T-helper 2 cell treated with Interferon-gamma antibody and Interleukin-4, amounts not matched to agents 100 ng/mL and 5 ng/mL, for 36 hours (primary cell): Measurements from ENCODE around the gene SYK. TPM values are rescaled to one million over a fixed set of nuclear protein-coding genes. Genes with fewer than 3 reads are reported as not detected.

Experiments used
- intact Hi-C: fragments of 100-400 bp; cut with micrococcal nuclease; formaldehyde crosslinking; loops from one replicate; pipeline ENCODE4 v1.15.1; 2023
- total RNA-seq: library from RNA; stranded (reverse); gene quantifications from 2 replicates; pipeline ENCODE4 v1.2.3, GENCODE V29; 2022

SYK gene
- total RNA-seq, 1 donor from 2014 or later = 0.45 TPM

DNA sequence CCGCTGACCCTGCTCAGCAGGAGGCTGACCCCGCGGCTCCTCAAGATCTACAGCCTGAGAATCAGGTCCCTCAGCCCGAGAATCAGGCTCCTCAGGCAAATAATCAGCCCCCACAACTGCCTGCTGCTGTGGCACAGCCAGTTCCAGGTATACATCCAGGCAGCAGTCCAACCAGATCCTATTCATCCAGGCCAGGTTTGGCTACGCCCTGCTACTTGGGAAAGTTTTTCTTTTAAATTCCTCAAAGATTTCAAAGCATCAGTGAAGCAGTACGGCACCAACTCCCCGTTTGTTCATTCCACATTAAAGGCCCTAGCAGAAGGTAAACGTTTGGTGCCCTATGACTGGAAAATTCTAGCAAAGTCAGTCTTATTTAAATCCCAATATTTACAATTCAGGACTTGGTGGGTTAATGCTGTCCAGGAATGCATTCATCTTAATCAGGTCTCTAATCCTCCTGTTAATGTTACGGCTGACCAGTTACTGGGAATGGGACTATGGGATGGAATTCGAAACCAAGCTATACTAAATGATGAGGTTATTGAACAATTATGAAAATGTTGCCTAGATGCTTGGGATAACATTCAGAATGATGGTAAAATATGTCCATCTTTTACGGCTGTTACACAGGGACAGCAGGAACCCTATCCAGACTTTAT is 102.3 kb downstream of the SYK start:
- intact Hi-C loops = no loop called here

DNA sequence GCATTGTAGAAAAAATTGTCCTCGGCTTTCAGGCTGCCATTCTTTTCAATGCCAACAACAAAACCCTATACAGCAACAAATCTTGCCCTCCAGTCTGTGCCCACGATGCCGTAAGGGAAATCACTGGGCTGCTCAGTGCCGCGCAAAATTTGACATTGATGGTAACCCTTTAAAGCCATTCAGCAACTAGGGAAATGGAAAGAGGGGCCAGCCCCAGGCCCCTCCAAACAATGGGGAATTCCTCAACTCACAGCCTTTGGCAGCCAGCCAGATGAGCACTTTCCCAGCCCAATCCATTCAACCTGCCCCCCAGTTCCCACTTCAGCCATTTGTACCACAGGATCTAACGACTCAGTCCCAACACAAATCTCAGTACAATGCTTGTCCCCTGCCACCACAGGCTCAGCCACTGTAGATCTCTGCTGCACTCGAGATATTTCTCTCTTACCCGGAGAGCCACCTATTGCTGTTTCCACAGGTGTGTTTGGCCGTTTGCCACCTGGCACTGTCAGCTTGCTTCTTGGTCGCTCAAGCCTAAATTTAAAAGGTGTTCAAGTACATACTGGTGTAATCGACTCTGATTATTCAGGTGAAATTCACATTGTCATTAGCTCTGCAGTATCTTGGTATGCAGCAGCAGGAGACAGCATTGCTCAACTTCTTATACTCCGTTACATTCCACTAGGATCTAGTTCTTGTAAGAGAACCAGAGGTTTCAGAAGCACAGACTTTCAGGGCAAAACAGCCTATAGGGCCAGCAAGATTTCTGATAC is 103.3 kb downstream of the SYK start:
- intact Hi-C loops = no loop called here

DNA sequence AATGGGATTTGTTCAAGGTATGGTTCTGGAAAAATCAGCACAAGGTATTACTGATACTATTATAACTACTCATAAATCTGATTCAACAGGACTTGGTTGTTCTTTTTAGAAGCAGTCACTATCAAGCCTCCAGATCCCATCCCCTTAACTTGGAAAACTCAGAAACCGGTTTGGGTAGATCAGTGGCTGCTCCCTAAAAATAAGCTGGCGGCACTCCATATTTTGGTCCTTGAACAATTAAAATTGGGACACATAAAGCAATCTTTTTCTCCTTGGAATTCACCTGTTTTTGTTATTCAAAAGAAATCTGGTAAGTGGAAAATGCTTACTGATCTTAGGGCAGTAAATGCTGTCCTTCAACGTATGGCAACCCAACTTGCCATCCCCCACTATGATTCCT is 104.2 kb downstream of the SYK start:
- intact Hi-C loops = no loop called here

- intact Hi-C loops = no loop called here
Measured at GRCh38 chr9:90906316-90907055, 104.9 kb downstream of the SYK start.

GRCh38 chr9:90907056-90907445 is 105.4 kb downstream of the SYK start:
- intact Hi-C loops = no loop called here

GRCh38 chr9:90907790-90908189 is 106.2 kb downstream of the SYK start:
- intact Hi-C loops = no loop called here

- intact Hi-C loops = no loop called here
Measured at GRCh38 chr9:90909225-90909624, 107.6 kb downstream of the SYK start.

DNA sequence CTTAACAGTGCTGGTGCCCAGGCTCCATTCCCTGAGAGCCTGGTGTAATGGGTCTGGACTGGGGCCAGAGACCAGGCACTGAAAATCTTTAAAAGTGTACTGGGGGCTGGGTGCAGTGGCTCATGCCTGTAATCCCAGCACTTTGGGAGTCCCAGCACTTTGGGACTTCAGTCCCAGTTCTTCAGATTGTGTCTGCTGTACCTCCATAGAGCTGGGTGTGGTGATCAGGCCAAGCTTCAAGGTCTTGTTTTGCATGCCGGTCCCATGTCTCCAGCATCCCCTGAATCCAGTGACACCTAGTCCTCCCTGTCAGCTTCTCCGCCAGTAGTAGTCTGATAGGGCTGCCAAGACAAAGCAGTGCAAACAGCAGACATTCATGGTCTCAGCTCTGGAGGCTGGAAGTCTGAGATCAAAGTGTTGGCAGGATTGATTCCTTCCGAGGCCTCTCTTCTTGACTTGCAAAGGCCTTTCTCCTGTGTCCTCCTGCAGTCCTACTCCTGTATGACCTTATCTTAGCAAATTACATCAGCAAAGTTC is 108.2 kb downstream of the SYK start:
- intact Hi-C loops = loop anchor here (10.0 kb wide), 1 partner anchor 275 kb away; no protein-coding TSS in a partner anchor

DNA sequence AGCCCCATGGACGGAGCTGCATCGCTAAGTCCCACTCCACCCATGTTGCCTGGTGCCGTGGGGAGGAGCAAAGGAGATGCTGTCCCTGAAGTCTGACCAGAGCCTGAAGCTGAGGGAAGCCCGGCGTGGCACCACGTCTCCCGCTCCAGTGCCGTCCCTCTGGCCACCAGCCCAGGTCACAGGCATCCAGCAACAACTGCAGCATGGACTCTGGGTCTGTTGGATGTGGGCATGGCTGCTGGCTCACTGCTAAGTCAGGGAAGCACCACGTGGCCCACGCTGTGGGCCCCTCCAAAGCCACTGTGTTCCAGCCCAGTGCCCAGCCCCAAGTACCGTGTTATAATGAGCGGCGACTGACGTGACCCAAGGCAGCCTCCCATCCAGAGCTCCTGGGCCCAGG is 112.6 kb downstream of the SYK start:
- intact Hi-C loops = loop anchor here (2.0 to 10.0 kb wide), 2 partner anchors 123 to 271 kb away; no protein-coding TSS in a partner anchor

GRCh38 chr9:90914868-90915483 is 113.4 kb downstream of the SYK start:
- intact Hi-C loops = loop anchor here (1.0 to 10.0 kb wide), 6 partner anchors 122 to 812 kb away; no protein-coding TSS in a partner anchor

GRCh38 chr9:90915693-90916092 is 114.1 kb downstream of the SYK start:
- intact Hi-C loops = loop anchor here (1.0 to 10.0 kb wide), 6 partner anchors 121 to 812 kb away; no protein-coding TSS in a partner anchor

- intact Hi-C loops = loop anchor here (10.0 kb wide), 1 partner anchor 269 kb away; no protein-coding TSS in a partner anchor
Measured at GRCh38 chr9:90916147-90916734, 114.6 kb downstream of the SYK start.

DNA sequence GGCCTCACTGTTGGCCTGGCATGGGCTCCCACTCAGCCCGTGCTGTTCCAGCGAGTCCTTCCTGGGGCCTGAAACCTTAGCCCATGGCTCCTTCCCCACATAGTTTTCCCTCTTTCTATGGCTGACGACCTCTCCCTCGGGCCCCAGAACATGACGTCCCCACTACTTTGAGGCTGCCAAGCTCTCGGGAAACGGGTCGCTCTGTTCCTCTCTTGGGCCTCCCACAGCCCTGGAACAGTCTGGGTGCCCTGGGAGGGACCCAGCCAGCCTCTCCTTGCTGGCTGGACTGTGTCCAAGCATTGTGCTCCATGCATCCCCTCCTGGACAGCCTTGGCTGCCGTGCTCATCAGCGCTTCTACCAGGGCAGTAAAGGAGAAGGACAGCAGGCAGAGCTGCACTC is 118.3 kb downstream of the SYK start:
- intact Hi-C loops = loop anchor here (10.0 kb wide), 1 partner anchor 265 kb away; no protein-coding TSS in a partner anchor

DNA sequence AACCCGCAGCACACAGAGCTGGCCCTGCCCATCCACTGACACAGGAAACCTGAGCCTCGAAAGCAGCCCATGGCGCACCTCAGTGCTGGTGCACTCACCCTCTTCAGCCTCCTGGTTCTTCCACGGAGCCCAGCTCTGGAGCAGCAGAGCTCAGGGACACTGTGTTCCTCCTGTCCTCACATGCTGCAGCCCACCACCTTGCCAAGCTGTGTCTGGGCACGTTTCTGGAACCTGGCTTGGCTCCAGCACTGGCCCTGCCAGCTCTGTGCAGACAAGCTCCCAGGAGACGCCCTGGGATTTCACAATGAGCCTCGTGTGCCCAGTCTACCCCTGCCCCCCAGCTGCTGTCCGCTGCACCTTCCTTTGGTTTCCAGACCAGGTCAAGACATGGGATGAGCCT is 119.5 kb downstream of the SYK start:
- intact Hi-C loops = no loop called here

GRCh38 chr9:90921969-90922368 is 120.3 kb downstream of the SYK start:
- intact Hi-C loops = no loop called here

DNA sequence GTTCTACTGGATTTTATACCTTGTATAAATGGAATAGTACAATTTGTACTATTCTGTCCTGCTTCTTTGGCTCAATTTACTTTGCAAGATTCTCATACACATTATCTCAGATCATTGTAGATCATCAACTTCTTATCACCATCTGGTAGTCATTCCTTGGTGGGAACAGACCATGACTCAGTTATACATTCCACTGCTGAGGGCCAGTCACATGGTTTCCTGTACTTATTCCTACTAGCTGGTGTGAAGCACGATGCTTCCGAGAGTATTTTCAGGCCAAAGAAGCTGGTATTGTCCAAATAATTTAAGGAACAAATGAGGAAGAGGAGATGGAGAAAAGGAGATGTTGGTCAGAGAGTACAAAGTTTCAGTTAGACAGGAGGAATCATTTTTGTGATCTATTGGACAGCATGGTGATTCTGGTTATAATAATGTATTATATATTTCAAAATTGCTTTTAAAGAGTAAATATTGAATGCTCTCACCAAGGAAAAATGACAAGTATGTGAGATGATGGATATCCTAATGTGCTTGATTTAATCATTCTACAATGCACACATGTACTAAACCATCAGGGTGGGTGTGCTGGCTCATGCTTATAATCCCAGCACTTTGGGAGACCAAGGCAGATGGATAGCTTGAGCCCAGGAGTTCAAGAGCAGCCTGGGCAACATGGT is 124.1 kb downstream of the SYK start:
- intact Hi-C loops = no loop called here

DNA sequence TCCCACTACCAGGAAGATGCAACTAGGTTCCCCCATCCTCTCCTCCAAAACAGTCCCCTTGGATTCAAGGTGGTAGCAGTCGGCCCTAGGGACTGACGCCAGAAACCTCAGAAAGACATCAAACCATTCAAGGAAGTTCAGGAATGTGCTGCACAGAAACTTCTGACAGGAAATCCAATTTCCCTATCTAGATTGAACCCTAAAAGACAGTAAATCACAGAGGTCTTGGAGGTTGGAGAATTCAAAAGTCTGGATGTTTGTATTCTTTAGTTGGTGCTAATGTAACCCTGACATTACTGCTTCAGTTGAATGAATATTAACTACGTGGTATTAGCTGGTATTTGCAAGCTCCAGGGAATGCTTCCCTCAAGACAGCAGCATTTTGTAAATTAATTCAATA is 125.3 kb downstream of the SYK start:
- intact Hi-C loops = no loop called here

DNA sequence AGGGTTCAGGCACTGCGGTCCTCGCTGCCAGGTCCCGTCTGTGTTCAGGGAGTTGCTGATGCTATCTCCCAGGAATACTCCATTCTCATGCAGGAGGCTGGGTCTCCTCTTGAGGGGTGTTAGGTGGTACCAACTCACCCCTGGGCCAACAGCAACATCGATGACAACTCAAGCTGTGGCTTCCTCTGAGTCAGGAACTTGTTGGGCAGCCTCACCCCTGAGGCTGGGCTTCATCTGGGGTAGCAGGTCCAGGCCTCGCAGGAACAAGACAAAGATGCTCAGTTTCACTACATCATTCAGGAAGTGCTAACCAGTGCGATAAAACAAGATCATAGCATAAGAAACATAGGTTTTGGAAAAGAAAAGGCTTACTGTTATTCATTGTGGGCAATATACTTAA is 125.9 kb downstream of the SYK start:
- intact Hi-C loops = no loop called here

GRCh38 chr9:90929626-90930025 is 128.0 kb downstream of the SYK start:
- intact Hi-C loops = no loop called here

DNA sequence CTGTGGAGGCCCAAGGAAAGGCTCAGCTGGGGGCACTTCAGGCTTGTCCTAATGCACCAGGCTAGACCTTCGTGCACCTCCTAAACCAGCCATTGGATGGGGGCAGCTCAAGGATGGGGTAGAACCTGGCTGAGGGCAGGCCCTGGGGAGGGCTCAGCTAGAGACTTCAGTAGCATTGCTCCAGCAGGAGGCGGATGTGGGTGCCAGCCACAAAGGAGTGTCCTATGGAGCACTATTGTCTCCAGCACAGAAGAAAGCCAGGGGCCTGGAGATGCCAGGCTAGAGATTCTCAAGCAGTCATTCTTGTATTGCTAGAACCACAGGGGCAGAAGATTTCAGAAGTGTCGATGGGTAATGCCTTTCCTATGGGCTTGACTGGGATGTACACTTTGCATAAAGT is 131.8 kb downstream of the SYK start:
- intact Hi-C loops = no loop called here
